GM18870 (cell line): ENCODE measurements around the gene SEPTIN12.
A peak's percentile ranks its signal among the peaks of the same experiment; 100 is the strongest.

ENCODE experiments used
- ATAC-seq: cut with Tn5 transposase; IDR thresholded peaks from one replicate; pipeline ENCODE4 v1.9.1; 2021; ENCODE audit warnings: moderate library complexity; ENCODE audit not compliant: unreplicated experiment

The SEPTIN12 gene

GRCh38 chr16:4734063-4734729, 53.9 kb downstream of the SEPTIN12 start, which contains the start of the genes ANKS3 and DNAAF8:
TSS of gene ANKS3 (minus strand) at chr16:4734271. CDS start at chr16:4730149, 4,122 bp downstream.
TSS of gene DNAAF8 (plus strand) at chr16:4734537. CDS start at chr16:4736515, 1,978 bp downstream.
- ATAC-seq: peak; percentile 67

GRCh38 chr16:4733747-4734062, 54.4 kb downstream of the SEPTIN12 start:
- peak; percentile 20 for ATAC-seq

DNA sequence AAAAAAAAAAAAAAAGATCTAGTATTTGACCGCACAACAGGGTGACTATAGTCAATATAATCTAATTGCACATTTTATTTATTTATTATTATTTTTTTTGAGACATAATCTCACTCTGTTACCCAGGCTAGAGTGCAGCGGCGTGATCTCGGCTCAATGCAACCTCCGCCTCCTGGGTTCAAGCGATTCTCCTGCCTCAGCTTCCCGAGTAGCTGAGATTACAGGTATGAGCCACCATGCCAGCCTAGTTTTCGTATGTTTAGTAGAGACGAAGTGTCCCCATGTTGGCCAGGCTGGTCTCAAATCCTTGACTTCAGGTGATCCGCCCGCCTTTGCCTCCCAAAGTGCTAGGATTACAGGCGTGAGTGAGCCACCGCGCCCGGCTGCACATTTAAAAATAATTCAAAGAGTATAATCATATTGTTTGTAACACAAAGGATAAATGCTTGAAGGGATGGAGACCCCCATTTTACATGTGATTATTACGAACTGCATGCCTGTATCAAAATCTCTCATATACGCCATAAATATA, 54.9 kb downstream of the SEPTIN12 start:
- ATAC-seq: no peak

DNA sequence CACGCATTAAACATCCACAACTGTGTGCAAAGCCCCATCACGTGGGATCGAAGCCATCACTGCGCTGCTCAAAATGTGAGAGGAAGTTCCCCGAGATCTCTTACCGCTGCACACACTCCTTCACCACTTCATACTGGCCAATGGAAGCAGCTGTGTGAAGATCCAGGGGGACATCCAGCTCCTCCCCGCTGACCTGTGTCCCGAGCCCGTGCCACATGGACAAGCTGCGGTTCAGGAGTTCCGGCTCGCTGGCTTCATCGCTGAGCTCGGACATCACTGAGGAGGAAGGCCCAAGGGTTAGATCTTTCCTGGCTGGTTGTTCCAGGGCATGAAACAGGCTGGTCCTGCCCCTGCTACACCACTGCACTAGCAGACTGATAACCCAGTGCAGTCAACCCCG, 58.3 kb downstream of the SEPTIN12 start:
- ATAC-seq: no peak

GRCh38 chr16:4728676-4729075, 59.5 kb downstream of the SEPTIN12 start:
- no peak for ATAC-seq
